Measurements from ENCODE around the gene SH3BP1. TPM values are rescaled to one million over a fixed set of nuclear protein-coding genes. Genes with fewer than 3 reads are reported as not detected.
"Not testable (repeated sequence)": the region's sequence is repeated elsewhere in the genome, so short reads cannot be mapped to it uniquely, and the experiment has no call there.

Gene SH3BP1
- total RNA-seq, 1 experiment from 2014 or later = 1.7 TPM

DNA sequence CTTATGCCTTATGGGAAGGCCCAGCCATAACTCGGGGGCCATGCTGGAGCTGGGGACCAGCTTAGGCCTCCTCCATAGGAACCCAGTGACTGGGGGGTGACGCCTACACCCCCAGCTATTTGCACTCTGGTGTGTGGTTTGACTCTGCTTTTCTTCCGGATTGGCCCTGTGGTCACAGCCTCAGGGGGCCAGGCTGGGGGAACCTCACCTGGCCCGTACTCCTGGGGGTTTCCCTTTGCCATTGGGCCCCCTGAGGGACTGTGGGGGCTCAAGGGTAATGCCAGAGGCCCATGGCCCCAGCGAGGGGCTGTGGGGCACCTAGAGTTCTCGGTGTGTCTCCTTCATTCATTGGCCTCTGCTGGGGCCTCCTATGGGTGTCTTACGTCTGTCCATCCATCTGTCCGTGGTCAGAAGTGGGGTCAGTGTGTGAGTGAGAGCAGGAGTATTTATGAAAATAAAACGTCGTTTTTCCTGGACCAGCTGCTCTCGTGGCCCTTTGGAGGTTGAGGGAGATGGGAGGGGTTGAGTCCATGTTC lies 6.3 kb upstream of the SH3BP1 start:
- DNase-seq (ENCODE audit: low read depth) = no peak

DNA sequence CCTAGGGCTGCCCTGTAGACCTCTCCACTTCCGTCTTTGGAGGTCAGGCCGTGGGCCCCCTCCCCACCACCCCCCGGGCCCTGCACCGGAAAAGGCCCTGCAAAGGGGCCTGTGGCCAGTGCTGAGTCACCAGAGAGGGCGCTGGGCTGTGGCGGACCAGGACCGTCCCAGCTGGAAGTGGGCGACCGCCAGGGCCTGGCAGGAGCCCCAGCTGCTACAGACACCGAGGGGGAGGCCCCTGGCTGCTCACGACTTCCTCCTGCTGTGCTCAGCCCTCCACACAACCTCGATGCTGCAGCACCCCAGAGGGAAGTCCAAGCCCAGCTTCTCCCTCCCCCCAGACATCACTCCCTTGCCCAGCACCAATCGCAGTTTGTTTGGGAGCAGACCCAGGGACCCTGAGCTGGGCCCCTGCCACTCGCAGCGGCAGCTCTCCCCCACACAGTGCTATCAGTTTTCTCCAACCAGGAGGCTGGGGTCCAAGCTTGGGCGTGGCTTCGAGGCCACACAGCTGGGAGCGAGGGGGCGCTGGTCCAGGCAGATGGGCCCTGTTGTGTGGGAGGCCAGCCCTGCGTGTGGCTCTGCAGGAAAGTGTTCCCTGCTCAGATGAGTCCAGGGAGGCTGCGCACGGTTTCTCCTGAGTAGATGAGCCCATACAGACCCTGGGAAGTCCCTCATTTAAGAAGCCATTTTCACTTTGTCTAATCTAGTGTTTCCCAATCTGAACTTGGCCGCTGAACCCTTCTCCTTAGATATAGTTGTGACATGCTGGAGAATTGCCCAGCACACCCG lies 5.6 kb upstream of the SH3BP1 start:
- DNase-seq (ENCODE audit: low read depth) = peak; percentile 88

DNA sequence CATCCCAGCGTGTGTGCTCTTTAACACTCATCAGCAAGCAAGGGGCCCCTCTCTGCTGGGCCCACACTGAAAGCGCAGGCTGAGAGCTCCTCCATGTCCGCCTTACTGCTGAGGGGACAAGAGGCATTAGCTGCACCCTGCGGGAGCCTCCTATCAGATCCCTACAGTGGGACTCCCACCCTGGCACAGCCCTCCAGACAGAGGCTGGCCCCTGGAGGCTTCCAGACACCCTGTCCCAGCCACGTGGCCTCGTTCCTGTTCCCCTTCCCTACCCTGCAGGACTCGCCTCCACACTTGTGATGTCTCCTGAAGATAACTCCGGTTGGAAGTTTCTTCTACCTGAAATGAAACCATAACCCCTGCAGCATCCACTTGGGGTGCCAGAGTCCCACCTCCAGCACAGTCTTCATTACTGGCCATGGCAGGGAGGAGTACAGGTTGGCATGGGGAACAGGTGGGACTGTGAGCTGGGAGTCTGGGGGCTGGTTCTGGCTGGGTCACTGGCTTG lies 5.0 kb upstream of the SH3BP1 start:
- no peak for DNase-seq (ENCODE audit: low read depth)

DNA sequence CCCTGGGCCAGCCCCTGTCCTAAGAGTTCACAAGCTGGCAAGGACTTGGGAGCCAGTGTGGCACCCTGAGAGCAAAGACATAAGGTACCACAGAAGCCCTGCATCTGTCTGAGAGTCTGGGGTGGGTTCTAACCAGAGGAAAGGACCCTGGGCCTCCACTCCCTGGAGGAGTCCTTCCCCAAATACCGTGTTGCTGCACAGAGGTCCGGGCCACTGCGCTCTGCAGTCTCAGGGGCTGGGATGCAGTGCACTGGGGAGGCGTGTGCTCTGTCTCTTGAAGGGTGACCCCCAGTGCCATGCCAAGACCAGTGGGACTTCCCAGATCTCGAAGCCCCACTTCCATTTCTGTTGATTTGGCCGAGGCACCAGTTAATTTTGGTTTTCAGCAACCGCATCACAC lies 4.3 kb upstream of the SH3BP1 start:
- no peak for DNase-seq (ENCODE audit: low read depth)

- peak; percentile 97 for DNase-seq (ENCODE audit: low read depth)
These were observed 3.1 kb upstream of the SH3BP1 start for GRCh38 chr22:37636186-37636948.

DNA sequence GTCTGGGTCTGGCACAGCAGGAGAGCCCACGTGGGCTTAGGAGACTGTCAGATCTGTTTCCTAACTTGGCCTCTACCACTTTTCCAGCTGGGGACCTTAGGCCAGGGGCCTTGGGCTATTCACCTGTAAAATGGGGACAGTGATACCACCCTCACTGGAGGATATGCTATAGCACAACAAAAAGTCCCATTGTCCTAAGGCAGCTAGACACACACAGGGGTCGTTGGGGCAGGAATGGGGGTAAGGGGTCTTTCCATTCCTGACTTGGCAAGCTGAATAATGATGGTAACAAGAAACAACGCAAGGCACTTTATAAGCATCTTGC lies 2.6 kb upstream of the SH3BP1 start:
- no peak for DNase-seq (ENCODE audit: low read depth)

- DNase-seq (ENCODE audit: low read depth) = no peak
These were observed 939 bp upstream of the SH3BP1 start for GRCh38 chr22:37638391-37639069.

- no peak for DNase-seq (ENCODE audit: low read depth)
These were observed 512 bp downstream of the SH3BP1 start for GRCh38 chr22:37639771-37640590.

DNA sequence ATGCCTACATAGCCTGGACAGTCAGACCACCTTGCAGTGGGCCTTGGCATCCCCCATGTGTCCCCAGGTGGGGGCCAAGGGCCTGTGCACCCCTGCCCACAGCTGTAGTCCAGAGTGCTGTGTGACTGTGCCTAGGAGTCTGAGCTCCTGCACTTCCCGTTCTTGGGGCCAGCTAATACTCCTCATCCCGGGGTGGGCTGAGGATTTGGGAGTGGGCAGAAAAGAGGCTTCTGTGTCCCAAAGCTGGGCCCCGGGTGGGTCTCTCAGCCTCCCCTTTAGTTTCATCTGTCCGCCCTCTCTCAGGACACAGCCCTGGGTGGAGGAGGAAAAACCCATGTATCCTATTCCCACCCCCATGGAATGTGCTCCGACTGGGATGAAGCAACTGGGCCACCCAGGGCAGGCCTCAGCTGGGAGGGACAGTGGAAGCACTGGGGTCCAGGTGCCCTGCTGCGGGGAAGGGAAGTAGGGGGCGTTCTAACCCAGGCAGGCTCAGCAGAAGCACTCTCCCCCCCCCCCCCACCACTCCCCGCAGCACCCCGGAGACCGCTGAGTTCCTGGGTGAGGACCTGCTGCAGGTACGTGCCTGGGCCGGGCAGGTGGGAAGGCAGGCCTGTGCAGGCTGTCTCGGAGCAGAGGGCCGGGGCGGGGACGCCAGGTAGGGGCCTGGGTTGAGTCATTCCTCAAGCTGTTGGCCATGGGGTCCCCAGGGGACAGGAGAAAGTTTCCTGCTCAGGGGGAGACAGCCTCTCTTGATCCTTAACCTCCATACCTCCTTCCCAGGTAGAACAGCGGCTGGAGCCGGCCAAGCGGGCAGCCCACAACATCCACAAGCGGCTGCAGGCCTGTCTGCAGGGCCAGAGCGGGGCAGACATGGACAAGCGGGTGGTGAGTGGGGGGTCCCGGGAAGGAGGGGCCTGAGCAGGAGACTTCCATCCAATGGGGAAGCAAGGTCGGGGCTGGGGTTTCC lies 1.4 kb downstream of the SH3BP1 start:
- no peak for DNase-seq (ENCODE audit: low read depth)

DNA sequence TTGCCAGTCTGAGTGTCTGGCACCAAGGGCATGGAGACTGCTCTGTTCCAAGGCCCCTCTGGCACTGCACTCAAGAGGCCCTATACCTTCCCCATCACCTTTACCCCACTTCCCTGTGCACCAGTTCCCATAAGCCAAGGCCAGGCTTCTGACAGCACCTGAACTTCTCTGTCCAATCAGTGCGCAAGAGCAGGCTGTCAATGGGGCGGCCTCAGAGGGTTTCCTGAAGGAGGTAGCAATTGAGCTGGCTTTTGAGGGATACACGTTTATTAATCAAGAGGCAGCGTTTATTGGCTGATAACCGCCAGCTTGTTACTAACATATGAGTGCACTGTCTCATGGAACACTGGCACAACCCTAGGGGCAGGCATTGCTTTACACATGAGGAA lies 2.1 kb downstream of the SH3BP1 start:
- DNase-seq (ENCODE audit: low read depth) = no peak

- peak; percentile 67 for DNase-seq (ENCODE audit: low read depth)
These were observed 3.9 kb downstream of the SH3BP1 start for GRCh38 chr22:37643225-37643847.

DNA sequence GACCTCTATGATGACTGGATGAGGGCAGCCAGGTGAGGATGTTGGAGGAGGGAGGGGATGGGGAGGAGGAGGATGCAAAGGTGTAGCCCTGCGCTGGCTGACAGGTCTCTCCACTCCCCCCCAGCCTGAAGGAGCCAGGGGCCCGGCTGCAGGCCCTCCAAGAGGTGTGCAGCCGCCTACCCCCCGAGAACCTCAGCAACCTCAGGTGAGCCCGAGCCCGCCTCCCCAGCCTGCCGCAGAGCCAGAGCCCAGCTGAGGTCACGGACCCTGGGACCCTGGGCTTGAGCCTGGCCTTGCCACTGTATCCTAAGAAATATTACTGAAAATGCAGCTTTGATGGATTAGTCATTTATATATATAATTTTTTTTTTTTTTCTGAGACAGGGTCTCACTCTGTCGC lies 7.8 kb downstream of the SH3BP1 start:
- no peak for DNase-seq (ENCODE audit: low read depth)

DNA sequence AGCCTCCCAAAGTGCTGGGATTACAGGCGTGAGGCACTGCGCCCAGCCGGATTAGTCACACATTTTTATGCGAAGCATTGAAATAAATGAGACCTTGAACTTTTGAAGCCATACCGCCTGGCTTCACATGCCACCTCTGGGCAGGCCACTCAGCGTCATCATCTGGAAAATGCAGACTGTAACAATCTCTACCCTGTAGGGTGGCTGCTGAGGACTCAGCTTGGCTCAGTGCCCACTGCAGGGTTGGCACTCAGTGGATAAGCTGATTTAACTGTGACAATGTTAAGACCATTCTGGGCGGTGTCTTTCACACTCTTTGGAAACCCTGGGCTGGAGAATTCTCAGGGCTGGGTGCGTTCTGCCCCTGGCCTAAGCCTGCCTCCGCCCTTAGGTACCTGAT lies 8.5 kb downstream of the SH3BP1 start:
- DNase-seq (ENCODE audit: low read depth) = no peak

DNA sequence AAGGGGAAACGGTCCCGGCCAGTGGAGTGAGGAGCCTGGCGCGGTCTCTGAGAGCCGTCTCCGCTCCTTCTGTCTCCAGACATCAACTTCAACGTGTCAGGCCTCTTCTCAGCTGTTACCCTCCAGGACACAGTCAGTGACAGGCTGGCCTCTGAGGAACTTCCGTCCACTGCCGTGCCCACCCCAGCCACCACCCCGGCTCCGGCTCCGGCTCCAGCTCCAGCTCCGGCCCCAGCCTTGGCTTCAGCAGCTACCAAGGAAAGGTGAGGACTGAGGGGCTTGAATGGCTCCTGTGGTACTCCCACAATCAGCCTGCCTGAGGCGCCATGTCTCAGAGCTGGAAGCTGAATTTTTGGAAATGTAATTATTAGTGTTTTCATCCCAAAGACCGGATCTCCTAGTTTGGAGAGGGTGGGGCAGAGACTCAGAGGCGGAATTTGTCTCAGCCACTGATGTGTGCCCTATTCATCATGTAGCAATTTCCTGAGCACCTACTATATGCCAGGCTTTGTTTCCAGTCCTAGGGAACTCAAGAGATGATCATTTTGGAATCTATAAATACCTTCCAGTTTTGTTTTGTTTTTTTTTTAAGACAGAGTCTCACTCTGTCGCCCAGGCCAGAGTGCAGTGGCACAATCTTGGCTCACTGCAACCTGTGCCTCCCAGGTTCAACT lies 11.1 kb downstream of the SH3BP1 start:
- DNase-seq (ENCODE audit: low read depth) = no peak

- DNase-seq (ENCODE audit: low read depth) = no peak
These were observed 15.2 kb downstream of the SH3BP1 start for GRCh38 chr22:37654563-37655251.

GRCh38 chr22:37655252-37655563 lies 15.7 kb downstream of the SH3BP1 start:
- DNase-seq (ENCODE audit: low read depth) = no peak

GRCh38 chr22:37656583-37656982 lies 17.1 kb downstream of the SH3BP1 start:
- DNase-seq (ENCODE audit: low read depth) = not testable (repeated sequence)

DNA sequence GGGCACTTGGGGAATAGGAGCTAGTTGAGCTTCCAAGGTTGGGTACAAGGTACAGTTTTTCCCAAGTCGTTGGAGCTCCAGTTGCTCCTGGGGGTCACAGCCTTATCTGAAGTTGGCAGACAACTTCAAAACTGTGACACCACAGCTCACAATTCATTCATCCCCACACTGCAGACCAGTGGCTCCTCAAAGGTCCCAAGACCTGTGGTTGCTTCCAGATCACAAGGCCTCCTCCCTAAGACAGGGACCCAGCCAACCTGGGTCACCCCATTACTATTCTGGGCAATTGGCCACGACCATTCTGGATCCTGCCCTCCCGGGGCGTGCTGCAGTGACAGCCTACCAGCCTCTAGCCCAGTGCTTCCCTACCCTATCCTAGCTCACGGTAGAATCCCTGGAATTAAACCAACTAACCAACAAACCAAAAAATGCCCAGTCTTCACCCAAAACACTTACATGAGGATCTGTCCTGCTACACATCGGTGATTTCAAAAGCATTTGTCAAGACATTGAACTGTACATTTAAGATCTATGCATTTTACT lies 18.2 kb downstream of the SH3BP1 start:
- no peak for DNase-seq (ENCODE audit: low read depth)

Data from LHCN-M2 (cell line).